Activated T-cell treated with anti-CD3 and anti-CD28 coated beads, Interleukin-2, amount 50 U/mL, for 4 hours (primary cell): ENCODE results near the gene DHX15. TPM values are rescaled to one million over a fixed set of nuclear protein-coding genes. Genes with fewer than 3 reads are reported as not detected.
"Not testable (repeated sequence)": the region's sequence is repeated elsewhere in the genome, so short reads cannot be mapped to it uniquely, and the experiment has no call there.

Experiments
- ATAC-seq, 2 donors: fragments of 200-7000 bp; cut with Tn5 transposase; one replicate each; pipeline ENCODE4 v1.10.0; 2021
- DNase-seq: peaks from one replicate; pipeline ENCODE4 v3.0.0-alpha.2; 2020
- H3K27me3 Mint-ChIP-seq: one replicate; pipeline ENCODE4 v1.8.0; 2021; ENCODE audit warnings: low read depth, mixed read lengths
- H3K36me3 Mint-ChIP-seq: one replicate; pipeline ENCODE4 v1.8.0; 2022; ENCODE audit warnings: mixed read lengths; ENCODE audit not compliant: insufficient read depth
- H3K4me1 Mint-ChIP-seq: one replicate; pipeline ENCODE4 v1.8.0; 2021; ENCODE audit warnings: low read depth, mixed read lengths
- H3K4me3 Mint-ChIP-seq: one replicate; pipeline ENCODE4 v1.8.0; 2021; ENCODE audit warnings: mild to moderate bottlenecking, moderate library complexity, mixed read lengths
- H3K9me3 Mint-ChIP-seq: one replicate; pipeline ENCODE4 v1.8.0; 2021; ENCODE audit warnings: mixed read lengths
- total RNA-seq, 3 donors: library from RNA; stranded (reverse); gene quantifications; one replicate each; pipeline ENCODE4 v1.2.1, GENCODE V29; 2021

Gene DHX15
- total RNA-seq, 3 donors from 2014 or later = 235 to 268 (median 261) TPM

DNA sequence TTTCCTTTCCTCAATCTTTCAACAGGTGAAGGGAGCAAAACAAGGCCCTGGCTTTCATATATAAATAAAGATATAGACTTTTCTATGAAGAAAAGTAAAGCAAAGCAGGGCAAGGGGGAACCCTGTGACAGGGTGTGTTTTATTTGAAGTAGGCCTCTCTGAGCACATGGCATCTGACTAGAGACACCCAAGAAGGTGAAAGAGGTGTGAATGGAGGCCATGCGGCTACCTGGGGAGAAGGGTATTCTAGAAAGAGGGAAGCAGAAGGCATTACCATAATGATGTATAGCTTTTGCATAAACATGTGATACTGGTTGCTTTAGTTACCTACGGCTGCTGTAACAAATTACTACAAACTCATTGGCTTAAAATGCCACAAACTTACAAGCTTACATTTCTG is 75.8 kb downstream of the DHX15 start:
- Mint-ChIP-seq H3K27me3 (no peaks in the 10 kb centered on the region), H3K4me1 (no peaks in the 10 kb centered on the region), H3K36me3 (peaks cover 3% of the 10 kb centered on the region), H3K4me3 (no peak overlapping the region), H3K9me3 (no peaks in the 10 kb centered on the region)
- no peak for ATAC-seq
- no peak for DNase-seq

DNA sequence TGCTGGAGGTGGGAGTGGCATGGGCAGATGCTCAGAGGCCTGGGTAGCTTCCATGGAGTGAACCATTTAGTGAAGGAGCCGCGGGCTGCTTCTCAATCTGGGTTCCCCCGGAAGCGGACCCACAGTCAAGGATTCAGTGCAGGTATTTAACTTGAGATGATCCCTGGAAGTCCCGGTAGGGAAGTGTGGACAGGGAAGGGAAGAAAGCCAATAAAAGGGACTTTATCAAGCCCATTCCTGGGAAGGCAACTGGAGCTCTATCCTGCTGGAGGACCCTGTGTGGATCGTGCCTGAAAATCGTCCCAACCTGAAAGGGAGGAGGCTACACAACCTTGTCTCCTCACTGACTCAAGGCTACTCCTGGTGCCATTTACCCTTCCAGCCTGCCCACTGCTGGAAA is 76.9 kb downstream of the DHX15 start:
- Mint-ChIP-seq H3K4me1 (no peaks in the 10 kb centered on the region), H3K4me3 (no peak overlapping the region), H3K27me3 (no peaks in the 10 kb centered on the region), H3K36me3 (peaks cover 3% of the 10 kb centered on the region), H3K9me3 (no peaks in the 10 kb centered on the region)
- DNase-seq (no peak), ATAC-seq (peak in 1 of 2 donors; percentile 35)

DNA sequence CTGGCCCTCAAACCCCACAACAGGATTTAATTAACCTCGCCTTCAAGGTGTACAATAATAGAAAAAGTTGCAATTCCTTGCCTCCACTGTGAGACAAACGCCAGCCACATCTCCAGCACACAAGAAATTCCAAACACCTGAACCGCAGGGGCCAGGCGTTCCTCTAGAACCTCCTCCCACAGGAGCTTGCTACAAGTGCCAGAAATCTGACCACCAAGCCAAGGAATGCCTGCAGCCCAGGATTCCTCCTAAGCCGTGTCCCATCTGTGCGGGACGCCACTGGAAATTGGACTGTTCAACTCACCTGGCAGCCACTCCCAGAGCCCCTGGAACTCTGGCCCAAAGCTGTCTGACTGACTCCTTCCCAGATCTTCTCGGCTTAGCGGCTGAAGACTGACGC is 81.3 kb downstream of the DHX15 start:
- not testable (repeated sequence) for H3K27me3 Mint-ChIP-seq, ATAC-seq, DNase-seq, H3K36me3 Mint-ChIP-seq, H3K4me3 Mint-ChIP-seq, H3K9me3 Mint-ChIP-seq, H3K4me1 Mint-ChIP-seq

DNA sequence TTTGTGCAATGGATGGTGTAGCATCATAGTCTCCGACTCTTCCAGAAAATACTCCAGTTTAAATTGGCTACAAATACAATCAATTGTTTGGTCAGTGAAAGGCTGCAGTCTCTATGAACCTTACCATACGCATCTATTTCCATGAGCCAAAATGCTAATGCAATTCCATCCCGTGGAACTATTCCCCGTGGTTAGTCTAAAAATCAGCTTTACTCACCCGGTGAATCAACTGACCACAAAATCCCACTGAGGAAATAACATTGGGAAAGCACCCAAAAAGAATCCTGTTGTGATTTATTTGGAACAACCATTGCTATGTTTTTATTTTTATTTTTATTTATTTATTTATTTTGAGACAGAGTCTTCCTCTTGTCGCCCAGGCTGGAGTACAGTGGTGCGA is 87.1 kb downstream of the DHX15 start:
- Mint-ChIP-seq H3K9me3 (no peaks in the 10 kb centered on the region), H3K27me3 (peaks cover 7% of the 10 kb centered on the region), H3K4me1 (no peaks in the 10 kb centered on the region), H3K36me3 (no peaks in the 10 kb centered on the region), H3K4me3 (no peak overlapping the region)
- DNase-seq = no peak
- no peak for ATAC-seq

DNA sequence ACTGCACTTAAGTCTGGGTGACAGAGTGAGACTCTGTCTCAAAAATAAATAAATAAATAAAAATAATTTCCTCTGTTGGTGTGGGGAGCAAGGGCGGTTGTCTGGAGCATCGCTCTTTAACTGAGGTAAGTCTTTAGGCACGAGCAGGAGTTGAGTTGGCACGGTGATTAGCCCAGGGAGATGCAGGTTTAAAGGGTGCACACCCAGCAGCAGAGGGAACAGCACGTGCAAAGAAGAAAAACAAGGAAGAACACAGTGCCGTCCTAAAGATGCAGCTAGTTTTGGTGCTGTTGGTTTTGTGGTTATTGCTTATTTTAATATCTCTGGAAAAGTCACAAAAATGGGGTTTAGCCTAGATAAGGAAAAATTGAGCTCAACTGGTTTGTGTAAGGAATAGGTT is 87.8 kb downstream of the DHX15 start:
- no peak for DNase-seq
- no peak for ATAC-seq
- no peaks in the 10 kb centered on the region for H3K4me1 Mint-ChIP-seq
- peaks cover 6% of the 10 kb centered on the region for H3K27me3 Mint-ChIP-seq
- H3K9me3 Mint-ChIP-seq = no peaks in the 10 kb centered on the region
- H3K4me3 Mint-ChIP-seq = no peak overlapping the region
- no peaks in the 10 kb centered on the region for H3K36me3 Mint-ChIP-seq

DNA sequence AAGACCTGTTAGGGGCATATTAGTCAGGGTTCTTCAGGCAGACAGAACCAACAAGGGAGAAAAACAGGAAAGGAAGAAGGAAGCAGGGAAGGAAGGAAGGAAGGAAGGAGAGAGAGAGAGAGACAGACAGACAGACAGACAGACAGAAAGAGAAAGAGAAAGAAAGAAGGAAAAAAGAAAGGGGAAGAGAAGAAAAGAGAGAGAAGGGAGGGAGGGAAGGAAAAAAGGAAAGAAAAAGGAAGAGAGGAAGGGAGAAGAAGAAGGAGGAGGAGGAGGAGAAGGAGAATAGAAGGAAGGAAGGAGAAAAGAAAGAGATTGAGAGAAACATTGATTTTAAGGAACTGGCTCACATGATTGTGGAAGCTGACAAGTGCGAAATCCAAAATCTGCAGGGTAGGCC is 89.0 kb downstream of the DHX15 start:
- no peak for DNase-seq
- H3K27me3 Mint-ChIP-seq = peaks cover 3% of the 10 kb centered on the region
- no peaks in the 10 kb centered on the region for H3K9me3 Mint-ChIP-seq
- H3K36me3 Mint-ChIP-seq = no peaks in the 10 kb centered on the region
- H3K4me1 Mint-ChIP-seq = no peaks in the 10 kb centered on the region
- no peak for ATAC-seq
- no peak overlapping the region for H3K4me3 Mint-ChIP-seq

DNA sequence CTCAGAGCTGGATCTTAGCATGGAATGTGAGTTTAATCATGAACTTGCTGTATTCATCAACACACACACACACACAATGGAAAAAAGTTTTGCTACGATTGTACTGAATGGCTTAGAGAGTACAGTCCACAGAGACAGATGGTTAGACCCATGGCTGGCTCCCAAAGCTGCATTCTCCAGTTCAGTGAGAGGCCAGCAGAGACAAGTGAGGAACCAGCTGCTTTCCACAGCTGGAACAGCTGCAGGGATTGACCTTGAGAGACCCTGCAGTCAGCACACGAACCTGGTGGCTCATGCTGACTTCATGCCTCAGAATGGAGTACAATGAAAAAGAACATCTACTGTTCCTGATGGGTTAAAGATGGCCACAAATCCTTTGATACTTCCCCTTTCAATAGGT is 94.5 kb downstream of the DHX15 start:
- Mint-ChIP-seq H3K36me3 (no peaks in the 10 kb centered on the region), H3K9me3 (no peaks in the 10 kb centered on the region), H3K4me1 (no peaks in the 10 kb centered on the region), H3K4me3 (no peak overlapping the region), H3K27me3 (peaks cover 13% of the 10 kb centered on the region)
- no peak for DNase-seq
- ATAC-seq = no peak

DNA sequence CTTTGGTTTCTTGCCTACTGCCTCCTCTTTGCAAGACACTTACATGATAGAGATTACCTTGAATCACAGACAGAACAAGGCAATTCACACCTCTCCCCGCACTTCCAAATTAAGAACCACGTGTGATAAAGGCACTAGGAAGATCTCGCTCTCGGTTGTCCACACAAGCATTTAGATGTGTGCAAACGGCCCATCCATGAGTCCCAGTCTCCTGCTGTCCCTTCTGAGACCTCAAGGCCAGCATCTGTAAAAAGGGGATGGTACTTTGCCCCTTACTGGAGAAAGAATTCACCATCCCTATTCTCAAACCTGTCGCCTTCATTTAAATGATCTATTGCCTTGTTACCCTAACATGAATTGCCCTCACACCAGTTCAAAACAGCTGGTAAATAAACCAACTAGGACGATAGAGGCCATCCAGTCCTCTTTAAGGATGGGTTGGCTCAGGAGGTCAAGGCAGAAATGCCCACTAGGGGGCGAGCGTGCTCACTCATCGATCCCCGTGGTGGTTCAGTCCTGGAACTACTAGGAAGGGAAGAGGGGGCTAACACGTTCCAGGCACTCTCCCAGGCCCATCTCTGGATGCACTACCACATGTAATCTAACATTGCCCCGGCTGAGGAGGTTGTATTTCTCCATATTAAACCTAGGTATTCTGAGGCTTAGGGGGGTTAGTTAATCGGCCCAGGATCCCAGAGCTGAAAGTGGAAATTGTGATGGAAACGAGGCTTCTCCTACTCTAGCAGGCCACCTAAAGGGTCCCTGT is 95.8 kb downstream of the DHX15 start:
- Mint-ChIP-seq H3K27me3 (peaks cover 13% of the 10 kb centered on the region), H3K4me3 (no peak overlapping the region), H3K4me1 (no peaks in the 10 kb centered on the region), H3K36me3 (no peaks in the 10 kb centered on the region), H3K9me3 (no peaks in the 10 kb centered on the region)
- peak; percentile 72 to 79 for ATAC-seq
- peak; percentile 41 for DNase-seq

DNA sequence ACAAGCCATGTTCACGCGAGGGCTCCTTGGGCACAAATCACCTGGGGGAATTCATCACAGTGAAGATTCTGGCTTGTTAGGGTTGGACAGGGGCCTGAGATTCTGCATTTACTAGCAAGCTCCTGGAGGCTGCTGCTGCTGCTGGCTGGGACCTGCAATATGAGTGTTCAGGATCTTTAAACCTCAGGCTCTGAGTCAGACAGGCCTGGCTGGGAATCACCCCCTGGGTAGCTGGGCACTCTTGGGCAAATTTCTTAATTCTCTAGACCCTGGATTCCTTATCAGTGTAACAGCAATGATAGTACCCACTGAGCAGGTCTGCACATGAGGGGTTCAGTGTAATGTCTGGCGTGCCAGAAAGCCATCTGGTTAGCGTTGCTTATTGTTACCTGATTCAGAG is 101.5 kb downstream of the DHX15 start:
- H3K9me3 Mint-ChIP-seq = no peaks in the 10 kb centered on the region
- no peaks in the 10 kb centered on the region for H3K36me3 Mint-ChIP-seq
- no peak for ATAC-seq
- H3K4me3 Mint-ChIP-seq = no peak overlapping the region
- peaks cover 11% of the 10 kb centered on the region for H3K27me3 Mint-ChIP-seq
- no peaks in the 10 kb centered on the region for H3K4me1 Mint-ChIP-seq
- no peak for DNase-seq

DNA sequence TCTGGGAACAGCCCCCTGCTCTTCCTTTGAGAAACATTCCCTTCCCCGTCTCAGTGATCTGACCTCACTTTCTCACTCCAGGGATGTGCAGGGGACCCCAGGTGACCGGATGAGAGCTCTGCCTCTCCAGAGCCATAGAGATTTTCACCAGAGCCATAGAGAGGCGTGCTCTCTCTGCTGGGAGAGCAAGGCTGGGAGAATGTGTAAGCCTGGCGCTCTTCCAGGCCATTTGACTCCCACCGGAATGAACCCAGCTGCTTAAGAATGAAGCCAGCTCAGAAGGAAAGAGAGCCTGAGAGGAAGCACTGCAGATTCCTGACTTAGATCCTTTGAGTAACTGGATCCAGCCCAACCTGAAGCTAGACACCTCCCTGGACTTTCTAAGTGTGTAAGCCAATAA is 106.4 kb downstream of the DHX15 start:
- no peak overlapping the region for H3K4me3 Mint-ChIP-seq
- no peak for DNase-seq
- H3K4me1 Mint-ChIP-seq = peaks cover 4% of the 10 kb centered on the region
- peaks cover 26% of the 10 kb centered on the region for H3K27me3 Mint-ChIP-seq
- H3K9me3 Mint-ChIP-seq = no peaks in the 10 kb centered on the region
- H3K36me3 Mint-ChIP-seq = no peaks in the 10 kb centered on the region
- ATAC-seq = no peak

Other genes with a start within 250 kb of the DHX15 start
- under 1 TPM in 2 of 3 donors, not detected in 1; 0.14 to 0.20 TPM for gene SOD3, start 211.0 kb upstream of the DHX15 start, total RNA-seq